GM12865 (cell line): ENCODE measurements around the gene AGT.

Source experiments
- DNase-seq: peaks from one replicate; pipeline ENCODE4 v3.0.0; 2010; ENCODE audit warnings: low read depth
- H3K4me3 ChIP-seq: 2 replicates; pipeline ENCODE4 v1.5.1; 2011; ENCODE audit warnings: mild to moderate bottlenecking, low read depth, low read length, control low read depth
- CTCF ChIP-seq: IDR thresholded peaks from 2 replicates; pipeline ENCODE4 v1.5.1; 2011; ENCODE audit warnings: low read length, control low read depth, low read depth, inconsistent platforms; ENCODE audit not compliant: insufficient read depth; ENCODE audit errors: missing control alignments

The AGT gene

GRCh38 chr1:230713138-230713537 is 784 bp downstream of the AGT start:
- TF ChIP-seq CTCF: no peak
- no peak overlapping the region for H3K4me3 ChIP-seq
- DNase-seq: no peak

GRCh38 chr1:230712470-230712942 is 1.4 kb downstream of the AGT start:
- no peak overlapping the region for H3K4me3 ChIP-seq
- no peak for TF ChIP-seq CTCF
- no peak for DNase-seq

- no peak overlapping the region for H3K4me3 ChIP-seq
- DNase-seq: no peak
- TF ChIP-seq CTCF: no peak
Measured at GRCh38 chr1:230711245-230711644, 2.7 kb downstream of the AGT start.

GRCh38 chr1:230710543-230710904 is 3.4 kb downstream of the AGT start:
- no peak overlapping the region for H3K4me3 ChIP-seq
- no peak for DNase-seq
- TF ChIP-seq CTCF: no peak

- TF ChIP-seq CTCF: no peak
- no peak for DNase-seq
- no peak overlapping the region for H3K4me3 ChIP-seq
Measured at GRCh38 chr1:230709619-230710542, 4.0 kb downstream of the AGT start.

- DNase-seq: no peak
- no peak overlapping the region for H3K4me3 ChIP-seq
- TF ChIP-seq CTCF: no peak
Measured at GRCh38 chr1:230708631-230709580, 5.0 kb downstream of the AGT start.
